ENCODE measurements around the gene COLQ. TPM values are rescaled to one million over a fixed set of nuclear protein-coding genes. Genes with fewer than 3 reads are reported as not detected.
A peak's percentile ranks its signal among the peaks of the same experiment; 100 is the strongest.
"Not testable (repeated sequence)": the region's sequence is repeated elsewhere in the genome, so short reads cannot be mapped to it uniquely, and the experiment has no call there.

Gene COLQ
- polyA plus RNA-seq, 1 donor from 2014 or later, result not detected

GRCh38 chr3:15462451-15462850 is 59.1 kb downstream of the COLQ start:
- H3K36me3 Mint-ChIP-seq, result peaks cover 3% of the 10 kb centered on the region
- H3K27me3 Mint-ChIP-seq, result no peaks in the 10 kb centered on the region
- H3K27ac Mint-ChIP-seq, result peak overlapping the region in 1 of 3 donors; percentile 86
- H3K4me1 Mint-ChIP-seq, result peaks cover 0 to 4% (median 4%) of the 10 kb centered on the region in 3 donors
- H3K4me3 Mint-ChIP-seq, result no peak overlapping the region
- peaks cover 0 to 5% (median 4%) of the 10 kb centered on the region in 3 donors for H3K9me3 Mint-ChIP-seq

DNA sequence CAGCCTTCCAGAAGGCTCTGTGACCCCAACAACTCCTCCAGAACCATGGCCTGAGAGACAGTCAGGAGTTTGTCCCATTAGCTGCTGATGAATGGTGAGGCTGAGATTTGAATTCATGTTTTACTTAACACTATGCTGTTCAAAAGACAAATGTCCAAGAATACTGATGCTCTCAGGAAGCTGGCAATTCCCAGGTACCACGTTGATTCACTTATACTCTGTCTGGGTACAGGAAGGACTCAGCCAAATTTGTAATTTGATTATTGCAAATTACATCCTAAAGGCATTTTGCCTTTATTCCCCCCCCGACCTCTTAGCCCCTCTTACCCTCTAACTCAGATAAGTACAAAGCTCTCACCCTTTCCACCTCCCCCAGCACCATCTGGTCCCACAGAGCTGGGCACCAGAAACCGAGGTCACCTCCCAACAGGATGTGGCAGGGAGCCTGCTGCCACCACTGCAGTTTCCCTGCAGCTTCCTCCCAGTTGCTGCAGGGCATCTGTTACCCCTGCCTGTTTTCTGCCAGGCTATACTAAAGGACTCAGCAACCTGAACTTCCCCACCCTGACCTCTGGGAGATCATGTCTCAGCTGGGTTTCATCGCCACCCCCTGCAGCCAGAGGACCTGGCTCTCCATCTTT is 60.5 kb downstream of the COLQ start:
- H3K9me3 Mint-ChIP-seq, result peaks cover 0 to 5% (median 4%) of the 10 kb centered on the region in 3 donors
- H3K27me3 Mint-ChIP-seq, result no peaks in the 10 kb centered on the region
- peaks cover 0 to 4% (median 4%) of the 10 kb centered on the region in 3 donors for H3K4me1 Mint-ChIP-seq
- no peak overlapping the region for H3K27ac Mint-ChIP-seq
- H3K36me3 Mint-ChIP-seq, result peaks cover 3% of the 10 kb centered on the region
- H3K4me3 Mint-ChIP-seq, result peak overlapping the region in 1 of 4 donors; percentile 36

GRCh38 chr3:15458212-15458780 is 63.2 kb downstream of the COLQ start:
- H3K36me3 Mint-ChIP-seq, result peaks cover 3% of the 10 kb centered on the region

GRCh38 chr3:15456915-15457314 is 64.6 kb downstream of the COLQ start:
- H3K36me3 Mint-ChIP-seq, H3K4me1 Mint-ChIP-seq, H3K4me3 Mint-ChIP-seq, H3K27ac Mint-ChIP-seq, H3K27me3 Mint-ChIP-seq, H3K9me3 Mint-ChIP-seq: not testable (repeated sequence)

More at GRCh38 chr3:15458212-15458780, 63.2 kb downstream of the COLQ start:
- Mint-ChIP-seq H3K27ac (no peak overlapping the region), H3K4me1 (peaks cover 0 to 4% (median 4%) of the 10 kb centered on the region in 3 donors), H3K9me3 (peaks cover 0 to 5% (median 4%) of the 10 kb centered on the region in 3 donors), H3K4me3 (no peak overlapping the region), H3K27me3 (no peaks in the 10 kb centered on the region)

DNA sequence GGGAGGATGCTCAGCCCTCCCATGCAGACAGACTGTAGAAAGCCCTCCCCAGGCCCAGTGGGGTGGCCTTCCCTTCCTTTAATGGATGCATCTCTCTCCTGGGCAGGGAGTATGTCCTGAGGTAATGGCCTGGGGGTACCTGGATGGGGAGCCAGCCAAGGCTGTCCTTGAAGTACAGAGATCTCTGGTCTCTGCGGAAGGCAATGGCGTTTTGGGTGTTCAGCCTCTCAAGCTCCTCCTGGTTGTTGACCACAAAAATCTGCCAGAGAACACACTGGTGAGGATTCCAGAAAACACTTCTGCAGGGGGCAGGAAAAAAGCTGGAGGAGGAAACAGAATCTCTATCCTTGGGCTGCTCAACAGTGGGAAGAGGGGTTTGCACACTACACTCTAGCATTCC is 65.2 kb downstream of the COLQ start:
- no peaks in the 10 kb centered on the region for H3K27me3 Mint-ChIP-seq
- H3K4me1 Mint-ChIP-seq, result peaks cover 0 to 4% (median 4%) of the 10 kb centered on the region in 3 donors
- no peak overlapping the region for H3K27ac Mint-ChIP-seq
- H3K36me3 Mint-ChIP-seq, result peaks cover 3% of the 10 kb centered on the region
- H3K4me3 Mint-ChIP-seq, result no peak overlapping the region
- H3K9me3 Mint-ChIP-seq, result peaks cover 0 to 5% (median 4%) of the 10 kb centered on the region in 3 donors

DNA sequence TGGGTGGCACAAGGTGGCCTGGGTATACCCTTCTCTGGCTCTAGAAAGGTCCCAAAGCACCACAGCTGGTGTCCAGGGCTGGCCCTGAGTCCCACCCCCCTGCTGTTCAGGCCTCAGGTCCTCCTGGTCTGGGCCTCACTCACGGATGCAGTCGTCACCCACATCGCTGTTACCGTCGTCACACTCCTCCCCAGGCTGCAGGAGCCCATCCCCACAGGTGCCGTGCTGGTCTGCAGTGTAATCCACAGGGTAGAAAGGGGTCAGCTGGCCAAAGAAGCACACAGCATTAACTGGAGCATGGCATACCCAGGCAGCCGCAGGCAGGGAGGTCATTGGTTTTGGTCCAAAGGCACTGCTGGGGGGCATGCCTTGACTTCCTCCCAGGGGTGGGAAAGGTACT is 65.8 kb downstream of the COLQ start:
- peaks cover 0 to 5% (median 4%) of the 10 kb centered on the region in 3 donors for H3K9me3 Mint-ChIP-seq
- H3K27ac Mint-ChIP-seq, result no peak overlapping the region
- no peaks in the 10 kb centered on the region for H3K27me3 Mint-ChIP-seq
- no peak overlapping the region for H3K4me3 Mint-ChIP-seq
- H3K4me1 Mint-ChIP-seq, result peaks cover 0 to 3% (median 3%) of the 10 kb centered on the region in 3 donors
- peaks cover 5% of the 10 kb centered on the region for H3K36me3 Mint-ChIP-seq

GRCh38 chr3:15454965-15455364 is 66.5 kb downstream of the COLQ start:
- H3K4me1 Mint-ChIP-seq, result peaks cover 0 to 2% (median 0%) of the 10 kb centered on the region in 3 donors
- H3K4me3 Mint-ChIP-seq, result no peak overlapping the region
- peaks cover 0 to 5% (median 4%) of the 10 kb centered on the region in 3 donors for H3K9me3 Mint-ChIP-seq
- H3K27ac Mint-ChIP-seq, result no peak overlapping the region
- peaks cover 5% of the 10 kb centered on the region for H3K36me3 Mint-ChIP-seq
- no peaks in the 10 kb centered on the region for H3K27me3 Mint-ChIP-seq

- H3K27me3 Mint-ChIP-seq, result no peaks in the 10 kb centered on the region
- no peaks in the 10 kb centered on the region for H3K4me1 Mint-ChIP-seq
- peaks cover 5% of the 10 kb centered on the region for H3K36me3 Mint-ChIP-seq
- H3K27ac Mint-ChIP-seq, result no peak overlapping the region
- peaks cover 0 to 5% (median 4%) of the 10 kb centered on the region in 3 donors for H3K9me3 Mint-ChIP-seq
- no peak overlapping the region for H3K4me3 Mint-ChIP-seq
Measured at GRCh38 chr3:15453991-15454625, 67.4 kb downstream of the COLQ start.

GRCh38 chr3:15453501-15453900 is 68.0 kb downstream of the COLQ start:
- no peak overlapping the region for H3K4me3 Mint-ChIP-seq
- no peaks in the 10 kb centered on the region for H3K27me3 Mint-ChIP-seq
- H3K4me1 Mint-ChIP-seq, result no peaks in the 10 kb centered on the region
- no peak overlapping the region for H3K27ac Mint-ChIP-seq
- peaks cover 5% of the 10 kb centered on the region for H3K36me3 Mint-ChIP-seq
- H3K9me3 Mint-ChIP-seq, result peaks cover 0 to 5% (median 4%) of the 10 kb centered on the region in 3 donors

DNA sequence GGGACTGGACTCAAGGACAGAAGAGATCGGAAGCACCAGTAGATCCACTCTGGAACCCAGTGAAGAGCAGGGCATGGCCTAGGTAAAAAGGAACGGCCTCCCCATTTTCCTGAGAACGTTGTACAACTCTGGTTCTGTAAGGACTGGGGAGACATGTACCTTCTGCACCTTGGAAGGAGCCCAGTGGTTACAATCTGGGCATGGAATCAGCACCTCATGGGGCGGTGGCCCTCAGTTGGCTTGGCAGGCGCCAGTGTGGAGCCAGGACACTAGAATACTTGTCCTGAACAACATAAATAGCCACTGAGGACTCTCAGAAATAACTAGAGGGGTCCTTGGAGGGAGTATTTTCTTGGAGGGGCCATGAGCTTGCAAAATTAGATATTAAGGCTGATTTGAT is 68.5 kb downstream of the COLQ start:
- H3K4me3 Mint-ChIP-seq, result no peak overlapping the region
- no peaks in the 10 kb centered on the region for H3K4me1 Mint-ChIP-seq
- H3K36me3 Mint-ChIP-seq, result peaks cover 3% of the 10 kb centered on the region
- peaks cover 0 to under 1% (median 0%) of the 10 kb centered on the region in 3 donors for H3K9me3 Mint-ChIP-seq
- no peaks in the 10 kb centered on the region for H3K27me3 Mint-ChIP-seq
- no peak overlapping the region for H3K27ac Mint-ChIP-seq

- Mint-ChIP-seq H3K27ac (no peak overlapping the region), H3K36me3 (peaks cover 3% of the 10 kb centered on the region), H3K9me3 (no peaks in the 10 kb centered on the region)
Measured at GRCh38 chr3:15452156-15452555, 69.3 kb downstream of the COLQ start.

DNA sequence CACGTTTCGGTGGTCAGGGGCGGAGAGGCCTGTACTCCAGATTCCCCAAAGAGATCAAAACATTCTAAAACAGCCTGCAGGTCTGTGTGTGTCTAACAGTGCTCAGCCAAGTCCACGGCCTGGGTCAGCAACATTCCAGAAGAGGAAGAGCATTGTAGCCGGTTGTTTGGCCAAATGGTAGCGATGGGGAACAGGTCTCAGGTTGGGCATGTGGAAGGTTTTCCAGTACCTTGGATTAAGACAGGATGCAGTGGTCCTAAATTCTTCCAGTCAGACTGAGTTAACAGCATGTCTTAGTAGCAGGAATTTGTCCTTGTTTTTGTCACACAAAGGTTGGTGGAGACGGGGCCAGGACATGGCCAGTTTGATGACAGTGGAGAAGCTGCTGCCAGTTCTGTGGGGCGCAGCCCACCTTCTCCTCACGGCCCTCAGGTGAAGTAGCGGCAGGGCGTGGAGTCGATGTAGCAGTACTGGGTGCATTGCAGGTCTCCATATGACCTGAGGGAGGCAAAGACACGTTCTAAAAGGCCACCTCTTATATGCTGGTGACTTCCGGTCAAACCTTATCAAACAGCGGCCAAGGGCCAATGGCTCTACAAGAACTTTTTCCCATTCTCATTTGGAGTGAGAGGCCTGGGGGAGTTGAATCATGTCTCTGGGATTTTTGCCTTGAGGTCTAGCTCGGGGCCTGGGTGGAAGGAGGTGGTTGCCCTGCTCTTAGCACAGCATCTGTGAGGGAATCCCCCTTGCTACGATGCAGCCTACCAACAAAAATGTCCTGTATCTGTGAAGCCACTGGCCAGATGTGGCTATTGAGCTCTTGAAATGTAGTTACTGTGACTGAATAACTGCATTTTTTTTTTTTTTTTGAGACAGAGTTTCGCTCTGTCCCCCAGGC is 70.0 kb downstream of the COLQ start:
- Mint-ChIP-seq H3K4me3 (no peak overlapping the region), H3K4me1 (no peaks in the 10 kb centered on the region), H3K9me3 (no peaks in the 10 kb centered on the region), H3K27me3 (no peaks in the 10 kb centered on the region), H3K36me3 (peaks cover 3% of the 10 kb centered on the region), H3K27ac (no peak overlapping the region)

More at GRCh38 chr3:15452156-15452555, 69.3 kb downstream of the COLQ start:
- Mint-ChIP-seq H3K27me3 (no peaks in the 10 kb centered on the region), H3K4me1 (no peaks in the 10 kb centered on the region), H3K4me3 (no peak overlapping the region)

- H3K9me3 Mint-ChIP-seq, result no peaks in the 10 kb centered on the region
- no peak overlapping the region for H3K27ac Mint-ChIP-seq
Measured at GRCh38 chr3:15450438-15451215, 70.9 kb downstream of the COLQ start.

DNA sequence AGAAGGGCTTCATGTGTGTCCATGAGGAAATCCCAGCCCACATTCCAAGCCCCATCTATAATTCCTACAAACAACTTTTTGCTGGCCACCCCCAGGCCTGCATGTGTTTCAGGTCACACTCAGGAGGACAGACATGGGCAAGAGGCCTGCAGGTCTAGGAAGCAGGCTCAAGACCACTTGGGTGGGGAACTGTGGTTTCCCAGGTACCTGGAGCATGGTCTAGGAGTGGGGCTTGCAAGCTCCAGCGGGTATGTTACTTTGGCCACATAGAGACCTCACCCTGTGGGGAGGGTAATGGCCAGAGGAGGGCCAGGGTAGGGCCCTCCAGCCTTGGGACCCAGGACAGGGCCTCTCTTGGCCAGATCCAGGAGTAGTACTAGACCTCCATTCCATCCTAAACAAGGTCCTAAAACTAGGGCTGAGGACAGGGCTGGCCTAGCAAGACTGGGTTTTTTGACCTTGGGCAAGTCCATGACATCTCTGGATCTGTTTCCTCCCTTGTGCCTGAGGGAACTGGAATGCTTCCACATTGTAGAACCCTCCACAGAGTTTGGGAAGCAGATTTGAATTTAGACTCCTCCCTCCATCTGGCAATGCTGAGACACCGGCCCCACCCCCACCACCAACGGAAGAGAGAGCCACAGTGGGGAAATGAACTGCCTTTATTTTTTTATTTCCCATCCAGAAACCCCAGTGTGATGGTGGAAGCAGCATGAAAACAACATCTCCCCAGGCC is 71.8 kb downstream of the COLQ start:
- Mint-ChIP-seq H3K4me1 (no peaks in the 10 kb centered on the region), H3K27me3 (no peaks in the 10 kb centered on the region), H3K4me3 (no peak overlapping the region), H3K9me3 (no peaks in the 10 kb centered on the region), H3K27ac (no peak overlapping the region), H3K36me3 (peaks cover 3% of the 10 kb centered on the region)

More at GRCh38 chr3:15450438-15451215, 70.9 kb downstream of the COLQ start:
- Mint-ChIP-seq H3K4me3 (no peak overlapping the region), H3K4me1 (no peaks in the 10 kb centered on the region), H3K36me3 (peaks cover 3% of the 10 kb centered on the region), H3K27me3 (no peaks in the 10 kb centered on the region)

Data from IgD-negative memory B cell (primary cell).